ENCODE results near the gene PRDM9. TPM values are rescaled to one million over a fixed set of nuclear protein-coding genes. Genes with fewer than 3 reads are reported as not detected.
"Not testable (repeated sequence)": the region's sequence is repeated elsewhere in the genome, so short reads cannot be mapped to it uniquely, and the experiment has no call there.

Gene PRDM9
- total and polyA plus RNA-seq, 9 donors, result not detected

DNA sequence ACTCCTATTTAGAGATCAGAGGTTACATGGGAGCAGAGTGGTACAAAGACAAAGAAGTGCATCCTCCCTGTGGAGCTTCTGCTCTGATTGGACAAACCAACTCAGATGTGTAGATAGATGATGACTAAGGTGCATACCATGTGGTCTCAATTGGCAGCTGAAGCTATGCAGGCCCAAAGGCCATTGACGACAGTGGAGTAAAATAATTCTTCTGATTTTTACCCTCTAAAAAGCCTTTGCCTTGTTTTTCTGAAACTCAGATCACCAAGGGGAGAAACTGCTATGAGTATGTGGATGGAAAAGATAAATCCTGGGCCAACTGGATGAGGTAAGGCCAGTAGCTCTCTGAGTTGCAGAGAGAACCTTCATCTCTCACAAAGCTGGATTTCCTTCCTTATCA, 15.6 kb downstream of the PRDM9 start:
- 85 to 88% (median 87%) methylated on average over 1 of the region's 1 CpG for WGBS, 3 donors
- Histone ChIP-seq H3K4me1 (ENCODE audit: insufficient read depth) (no peaks in the 10 kb centered on the region), H3K27me3 (no peaks in the 10 kb centered on the region), H3K36me3 (no peaks in the 10 kb centered on the region), H3K9me3 (no peaks in the 10 kb centered on the region), H3K4me3 (no peak overlapping the region), H3K27ac (no peak overlapping the region)
- DNase-seq, result no peak
- intact Hi-C loops (cut with DNase I), result no loop called here
- TF ChIP-seq POLR2A (IDR thresholded peaks at IDR 0.05), result no peak
- TF ChIP-seq, protein P1, sequence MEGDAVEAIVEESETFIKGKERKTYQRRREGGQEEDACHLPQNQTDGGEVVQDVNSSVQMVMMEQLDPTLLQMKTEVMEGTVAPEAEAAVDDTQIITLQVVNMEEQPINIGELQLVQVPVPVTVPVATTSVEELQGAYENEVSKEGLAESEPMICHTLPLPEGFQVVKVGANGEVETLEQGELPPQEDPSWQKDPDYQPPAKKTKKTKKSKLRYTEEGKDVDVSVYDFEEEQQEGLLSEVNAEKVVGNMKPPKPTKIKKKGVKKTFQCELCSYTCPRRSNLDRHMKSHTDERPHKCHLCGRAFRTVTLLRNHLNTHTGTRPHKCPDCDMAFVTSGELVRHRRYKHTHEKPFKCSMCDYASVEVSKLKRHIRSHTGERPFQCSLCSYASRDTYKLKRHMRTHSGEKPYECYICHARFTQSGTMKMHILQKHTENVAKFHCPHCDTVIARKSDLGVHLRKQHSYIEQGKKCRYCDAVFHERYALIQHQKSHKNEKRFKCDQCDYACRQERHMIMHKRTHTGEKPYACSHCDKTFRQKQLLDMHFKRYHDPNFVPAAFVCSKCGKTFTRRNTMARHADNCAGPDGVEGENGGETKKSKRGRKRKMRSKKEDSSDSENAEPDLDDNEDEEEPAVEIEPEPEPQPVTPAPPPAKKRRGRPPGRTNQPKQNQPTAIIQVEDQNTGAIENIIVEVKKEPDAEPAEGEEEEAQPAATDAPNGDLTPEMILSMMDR (IDR thresholded peaks at IDR 0.05), result no peak
- no peak for TF ChIP-seq EP300 (IDR thresholded peaks at IDR 0.05)

DNA sequence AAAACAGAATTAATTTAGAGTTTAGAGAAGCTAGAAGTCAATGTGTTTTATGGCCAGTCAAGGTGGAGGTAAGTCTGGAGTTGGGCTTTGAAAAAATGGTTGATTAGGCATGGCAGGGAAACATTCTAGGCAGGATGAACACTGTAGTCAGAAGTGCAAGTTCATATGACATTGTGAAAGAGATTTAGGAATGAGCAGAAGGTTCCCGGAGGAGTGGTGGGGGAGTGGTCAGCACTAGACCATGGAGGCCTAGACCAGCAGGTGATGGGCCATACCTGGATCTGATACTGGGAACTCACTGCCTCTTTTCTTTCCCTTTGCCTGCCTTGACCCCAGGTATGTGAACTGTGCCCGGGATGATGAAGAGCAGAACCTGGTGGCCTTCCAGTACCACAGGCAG, 16.6 kb downstream of the PRDM9 start:
- Histone ChIP-seq H3K4me3 (no peak overlapping the region), H3K27me3 (no peaks in the 10 kb centered on the region), H3K27ac (no peak overlapping the region), H3K9me3 (no peaks in the 10 kb centered on the region), H3K4me1 (ENCODE audit: insufficient read depth) (no peaks in the 10 kb centered on the region), H3K36me3 (no peaks in the 10 kb centered on the region)
- DNase-seq, result no peak
- no peak for TF ChIP-seq POLR2A (IDR thresholded peaks at IDR 0.05)
- no peak for TF ChIP-seq EP300 (IDR thresholded peaks at IDR 0.05)
- TF ChIP-seq, protein P1 (IDR thresholded peaks at IDR 0.05), result no peak
- intact Hi-C loops (cut with DNase I), result no loop called here
- 69 to 85% (median 81%) methylated on average over 2 of the region's 2 CpGs for WGBS, 3 donors

DNA sequence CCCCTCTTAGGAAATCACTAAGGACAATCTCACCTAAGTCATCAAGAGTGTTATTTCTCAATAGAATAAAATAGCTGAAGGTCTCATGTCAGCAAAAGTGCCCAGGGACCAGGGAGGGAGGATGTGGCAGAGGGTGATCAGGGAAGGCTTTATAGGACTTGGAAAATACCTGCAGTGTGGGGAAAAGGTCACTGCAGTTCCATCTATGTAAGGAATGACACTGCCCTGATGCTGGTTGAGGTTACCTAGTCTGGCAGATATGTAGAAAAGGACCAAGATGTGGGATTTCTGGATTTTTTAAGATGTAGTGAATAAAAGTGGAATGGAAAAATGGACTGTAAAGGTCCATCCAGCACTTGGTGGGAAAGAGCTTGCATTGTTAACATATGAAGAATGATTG, 18.3 kb downstream of the PRDM9 start:
- Histone ChIP-seq H3K9me3 (no peaks in the 10 kb centered on the region), H3K36me3 (no peaks in the 10 kb centered on the region), H3K27ac (no peak overlapping the region), H3K27me3 (no peaks in the 10 kb centered on the region), H3K4me1 (ENCODE audit: insufficient read depth) (no peaks in the 10 kb centered on the region), H3K4me3 (no peak overlapping the region)
- DNase-seq, result no peak
- intact Hi-C loops (cut with DNase I), result no loop called here
- TF ChIP-seq POLR2A (IDR thresholded peaks at IDR 0.05) (no peak), EP300 (IDR thresholded peaks at IDR 0.05) (no peak)
- TF ChIP-seq, protein P1 (IDR thresholded peaks at IDR 0.05), result no peak

GRCh38 chr5:23526616-23527015, 19.2 kb downstream of the PRDM9 start:
- not testable (repeated sequence) for H3K27ac ChIP-seq

GRCh38 chr5:23527216-23527920, 20.0 kb downstream of the PRDM9 start:
- H3K27ac ChIP-seq; H3K9me3 ChIP-seq; intact Hi-C loops (cut with DNase I); H3K27me3 ChIP-seq; H3K36me3 ChIP-seq; H3K4me1 ChIP-seq (ENCODE audit: insufficient read depth); H3K4me3 ChIP-seq; DNase-seq: not testable (repeated sequence)
- 89 to 92% (median 89%) methylated on average over 13 to 15 of the region's 15 CpGs for WGBS, 3 donors

More at GRCh38 chr5:23526616-23527015, 19.2 kb downstream of the PRDM9 start:
- H3K9me3 ChIP-seq; intact Hi-C loops (cut with DNase I); H3K27me3 ChIP-seq; H3K4me3 ChIP-seq; H3K4me1 ChIP-seq (ENCODE audit: insufficient read depth); DNase-seq; H3K36me3 ChIP-seq: not testable (repeated sequence)
- 76 to 87% (median 78%) methylated on average over 5 of the region's 5 CpGs for WGBS, 3 donors

Data from ovary (tissue), 9 donors.